Body of pancreas (tissue), 4 donors: ENCODE measurements around the gene PHACTR3.

ENCODE experiments used
- CTCF ChIP-seq, 7 experiments: fragments of 450-650 bp in 4 of 7; fragments of 200-600 bp in 3 of 7; sonication (generic) in 3 of 7; IDR thresholded peaks; one replicate each; pipeline ENCODE4 v1.5.1; 2016 to 2019; ENCODE audit warnings: antibody characterized with exemption in 7 of 7
- POLR2A ChIP-seq, 3 donors: fragments of 450-650 bp; IDR thresholded peaks; one replicate each; pipeline ENCODE4 v1.6.1; 2016; ENCODE audit warnings: antibody characterized with exemption in 3 of 3, mild to moderate bottlenecking in 2 of 3

GRCh38 chr20:59813948-59814839 lies 209.9 kb downstream of the PHACTR3 start:
- TF ChIP-seq CTCF (IDR thresholded peaks at IDR 0.05) (no peak), POLR2A (IDR thresholded peaks at IDR 0.05) (no peak)
